GM18909 (cell line): ENCODE results near the gene ABLIM3.

Experiments
- ATAC-seq: cut with Tn5 transposase; IDR thresholded peaks from one replicate; pipeline ENCODE4 v1.9.1; 2021; ENCODE audit warnings: mild to moderate bottlenecking; ENCODE audit not compliant: unreplicated experiment, poor library complexity

Gene ABLIM3

DNA sequence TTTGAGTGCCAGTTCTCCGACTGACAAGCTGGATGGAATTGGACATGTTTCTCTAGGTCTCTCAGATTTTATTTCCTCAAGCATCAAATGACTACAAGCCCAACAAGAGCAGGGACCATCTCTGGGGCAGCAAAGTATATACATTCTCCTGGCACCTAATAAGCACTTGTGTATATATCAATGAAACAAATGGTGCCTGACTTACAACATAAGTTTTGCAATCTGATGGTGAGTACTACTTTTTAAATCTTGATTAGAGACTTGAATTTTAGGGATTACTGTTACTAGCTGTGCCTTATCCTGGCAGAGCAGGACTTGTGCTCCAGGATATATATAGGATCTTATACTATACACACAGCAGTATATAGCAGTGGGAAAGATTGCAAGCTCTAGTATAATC, 8.8 kb upstream of the ABLIM3 start:
- ATAC-seq: no peak

DNA sequence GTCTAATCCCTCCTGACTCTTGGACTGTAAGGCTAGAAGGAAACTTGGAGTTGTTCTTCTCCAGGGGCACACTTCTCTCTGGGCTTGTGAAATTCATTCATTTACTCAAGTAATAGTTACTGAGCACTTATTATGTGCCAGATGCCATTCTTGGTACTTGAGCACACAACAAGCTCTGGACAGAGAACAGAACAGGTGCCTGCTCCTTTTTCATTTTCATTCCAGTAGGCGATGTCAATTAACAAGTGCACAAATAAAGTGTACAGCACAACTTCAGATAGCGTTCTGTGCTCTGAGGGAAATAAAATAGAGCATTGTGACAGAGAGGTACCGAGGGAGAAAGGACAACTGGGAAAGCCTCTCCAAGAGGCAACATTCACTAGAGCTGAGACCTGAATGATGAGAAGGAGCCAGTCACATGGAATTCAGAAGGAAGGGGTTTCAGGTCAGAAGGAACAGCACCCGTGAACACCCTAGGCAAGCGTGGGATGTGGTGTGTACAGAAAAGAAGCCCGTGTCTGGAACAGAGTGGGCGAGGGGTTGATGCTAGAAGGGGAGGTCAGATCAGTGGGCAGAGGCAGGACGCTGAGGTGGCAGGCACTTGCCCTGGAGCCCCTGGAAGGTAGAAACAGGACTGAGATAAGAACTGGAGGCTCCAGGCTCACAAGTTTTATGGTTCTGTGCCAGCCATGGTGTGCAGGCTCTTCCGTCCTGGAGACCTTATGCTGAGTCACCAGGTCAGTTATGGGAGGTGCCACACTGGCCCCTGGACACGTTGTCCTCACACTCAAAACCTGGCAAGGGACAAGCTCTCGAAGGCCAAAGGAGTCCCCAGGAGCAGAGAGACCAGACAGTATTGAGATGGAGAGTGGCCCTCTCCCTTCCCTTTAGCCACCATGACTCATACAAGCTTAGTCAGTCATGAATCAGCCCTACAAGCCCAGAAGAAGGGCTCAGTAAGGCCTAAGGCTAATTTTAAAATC, 7.2 kb upstream of the ABLIM3 start:
- no peak for ATAC-seq

DNA sequence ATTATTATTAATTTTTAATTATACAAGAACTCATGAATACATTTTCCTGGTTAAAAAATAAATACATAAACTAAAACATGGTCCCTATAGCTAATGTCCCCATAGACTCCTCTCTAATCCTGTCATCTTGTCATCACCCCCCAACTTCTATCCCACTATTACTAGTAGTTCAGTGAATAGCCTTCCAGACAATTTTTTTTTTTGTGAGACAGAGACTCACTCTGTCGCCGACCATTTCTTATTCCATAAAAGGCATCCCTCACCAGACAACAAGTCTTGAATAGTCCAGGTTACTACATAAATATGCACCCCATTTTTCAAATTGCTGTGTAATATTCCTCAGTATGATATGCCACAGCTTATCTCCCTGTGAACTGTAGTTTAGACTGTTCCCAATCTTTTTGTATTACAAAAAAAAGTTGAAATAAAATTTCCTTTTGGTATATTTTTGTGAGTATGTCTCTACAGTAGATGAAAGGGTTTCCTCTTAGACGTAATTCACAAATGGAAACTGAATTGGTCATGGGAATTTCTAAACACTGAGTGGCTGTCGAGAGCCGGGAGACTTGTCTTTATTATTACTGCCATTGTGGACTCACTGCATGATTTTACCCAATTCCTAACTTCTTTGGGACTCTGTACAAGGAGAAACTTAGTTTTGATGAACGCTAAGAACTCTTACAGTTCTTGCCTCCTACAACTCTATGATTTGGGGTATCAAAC, 6.4 kb upstream of the ABLIM3 start:
- ATAC-seq: no peak

DNA sequence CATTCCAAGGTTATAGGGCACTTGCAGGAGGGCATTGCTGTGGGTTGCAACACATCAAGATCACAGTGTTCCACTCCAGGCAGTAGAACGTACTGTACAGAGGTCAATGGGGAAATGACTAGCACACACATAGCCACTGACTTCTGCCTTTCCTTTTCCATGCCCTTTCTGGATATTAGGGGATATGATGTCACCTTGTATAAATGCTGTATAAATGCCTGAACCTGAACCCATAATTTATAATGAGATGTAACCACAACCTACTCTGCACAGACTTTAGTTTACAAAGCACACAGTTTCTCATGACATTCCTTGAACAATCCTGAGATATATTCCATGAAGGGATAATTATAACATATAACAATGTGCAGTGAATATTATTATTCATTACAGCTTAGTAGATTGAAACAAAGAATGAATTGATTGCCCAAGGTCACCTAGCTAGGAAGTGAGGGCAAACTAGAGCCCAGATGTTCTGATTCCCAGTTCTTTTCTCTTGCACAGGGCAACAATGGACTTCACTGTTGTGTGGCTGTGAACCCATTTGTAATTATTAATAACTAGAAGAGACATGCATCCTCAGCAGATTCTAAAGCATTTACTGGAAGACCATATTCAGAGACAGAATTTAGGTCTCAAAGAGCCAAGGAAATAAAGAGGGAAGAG, 5.6 kb upstream of the ABLIM3 start:
- no peak for ATAC-seq

- ATAC-seq: no peak
These were observed 2.9 kb upstream of the ABLIM3 start for GRCh38 chr5:149138182-149138923.

GRCh38 chr5:149140197-149141002, 893 bp upstream of the ABLIM3 start:
- no peak for ATAC-seq

GRCh38 chr5:149141957-149142851, 911 bp downstream of the ABLIM3 start:
- ATAC-seq: no peak

DNA sequence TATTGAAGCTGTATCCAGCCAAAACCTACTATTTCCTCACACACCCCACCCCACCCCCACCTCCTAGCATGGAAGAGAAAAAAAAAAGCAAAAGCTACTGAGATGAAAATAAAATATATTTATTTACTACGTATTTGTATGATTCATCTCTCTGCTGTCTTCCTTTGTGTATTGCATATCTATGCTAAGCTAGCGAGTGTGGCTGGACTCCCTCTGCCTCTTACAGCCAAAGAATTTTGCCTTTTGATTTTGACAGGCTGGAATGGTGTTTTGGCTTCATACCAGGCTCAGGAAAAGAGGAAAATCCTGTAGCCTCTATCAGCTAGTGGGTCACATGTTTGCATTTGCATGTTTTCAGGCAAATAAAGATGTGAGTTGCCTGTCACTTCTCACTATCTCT, 2.2 kb downstream of the ABLIM3 start:
- no peak for ATAC-seq

DNA sequence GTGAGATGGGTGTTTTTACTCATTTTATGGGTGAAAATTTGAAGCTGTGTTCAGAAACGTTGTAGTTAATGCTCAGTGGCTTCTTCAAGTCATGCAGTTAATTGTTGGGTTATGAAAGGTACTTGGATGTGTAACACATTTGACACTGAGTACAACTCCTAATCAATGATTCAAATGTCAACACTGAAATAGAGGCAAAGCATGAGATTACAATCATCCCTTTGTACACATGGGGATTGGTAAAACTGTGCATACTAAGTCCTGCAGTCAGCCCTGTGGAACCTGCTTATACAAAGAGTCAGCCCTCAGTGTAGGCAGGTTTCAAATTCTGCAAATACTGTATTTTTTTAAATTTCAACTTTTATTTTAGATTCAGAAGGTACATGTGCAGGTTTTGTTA, 3.3 kb downstream of the ABLIM3 start:
- ATAC-seq: no peak

DNA sequence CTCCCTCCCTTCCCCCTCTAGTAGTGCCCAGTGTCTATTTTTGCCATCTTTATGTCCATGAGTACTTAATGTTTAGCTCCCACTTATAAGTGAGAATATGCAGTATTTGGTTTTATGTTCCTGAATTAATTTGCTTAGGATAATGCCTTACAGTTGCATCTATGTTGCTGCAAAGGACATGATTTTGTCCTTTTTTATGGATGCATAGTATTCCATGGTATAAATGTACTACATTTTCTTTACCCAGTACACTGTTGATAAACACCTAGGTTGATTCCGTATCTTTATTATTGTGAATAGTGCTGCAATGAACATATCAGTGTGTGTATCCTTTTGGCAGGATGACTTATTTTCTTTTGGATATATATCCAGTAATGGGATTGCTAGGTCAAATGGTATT, 3.8 kb downstream of the ABLIM3 start:
- no peak for ATAC-seq

- no peak for ATAC-seq
These were observed 6.4 kb downstream of the ABLIM3 start for GRCh38 chr5:149147676-149148075.

GRCh38 chr5:149149942-149150341, 8.6 kb downstream of the ABLIM3 start:
- no peak for ATAC-seq

GRCh38 chr5:149150457-149150856, 9.2 kb downstream of the ABLIM3 start:
- no peak for ATAC-seq

GRCh38 chr5:149151717-149152116, 10.4 kb downstream of the ABLIM3 start:
- ATAC-seq: no peak

DNA sequence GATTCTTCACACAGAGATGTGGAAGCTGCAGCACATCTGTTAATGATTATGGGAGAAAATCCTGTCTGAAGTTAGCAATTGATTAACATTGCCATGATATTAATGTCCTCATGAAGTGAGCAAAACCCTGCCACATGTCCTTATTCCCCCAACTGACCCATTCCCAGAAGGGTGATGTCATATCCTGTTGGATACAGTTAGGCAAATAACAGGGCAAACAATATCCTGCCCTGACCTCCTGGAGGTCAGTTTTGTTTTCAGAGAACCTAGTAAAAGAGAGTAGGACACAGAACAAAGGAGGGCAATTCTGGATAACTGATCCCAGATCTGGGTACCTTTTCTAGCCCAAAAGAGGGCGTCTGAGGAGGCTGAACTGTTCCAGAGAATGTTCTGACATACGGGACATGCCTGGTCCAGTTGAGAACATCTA, 11.0 kb downstream of the ABLIM3 start:
- ATAC-seq: no peak

DNA sequence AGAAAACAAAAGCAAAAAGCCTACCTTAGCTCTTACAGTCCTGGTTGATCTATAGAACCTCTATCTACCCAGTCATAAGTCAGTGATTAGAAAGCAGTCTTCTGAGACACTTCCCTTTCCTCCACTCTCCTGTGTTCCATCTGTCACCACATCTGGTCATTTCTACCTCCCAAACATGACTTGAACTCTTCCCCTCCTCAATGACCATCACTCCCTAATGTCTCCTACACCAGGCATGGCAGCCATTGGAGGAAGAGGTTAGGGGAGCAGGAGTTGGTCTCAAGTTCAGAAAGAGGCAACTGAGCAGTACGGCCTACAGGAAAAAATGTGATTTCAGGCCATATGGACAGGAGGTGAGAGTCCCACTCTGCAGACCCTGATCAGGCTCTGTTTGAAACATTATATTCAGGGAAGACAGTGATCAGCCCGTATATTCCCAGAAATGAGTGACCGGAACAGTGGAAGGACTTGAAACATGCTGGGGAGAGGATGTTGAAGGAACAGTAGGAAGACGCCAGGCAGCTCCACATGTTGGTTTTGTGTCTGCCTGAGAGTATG, 12.0 kb downstream of the ABLIM3 start:
- ATAC-seq: no peak

DNA sequence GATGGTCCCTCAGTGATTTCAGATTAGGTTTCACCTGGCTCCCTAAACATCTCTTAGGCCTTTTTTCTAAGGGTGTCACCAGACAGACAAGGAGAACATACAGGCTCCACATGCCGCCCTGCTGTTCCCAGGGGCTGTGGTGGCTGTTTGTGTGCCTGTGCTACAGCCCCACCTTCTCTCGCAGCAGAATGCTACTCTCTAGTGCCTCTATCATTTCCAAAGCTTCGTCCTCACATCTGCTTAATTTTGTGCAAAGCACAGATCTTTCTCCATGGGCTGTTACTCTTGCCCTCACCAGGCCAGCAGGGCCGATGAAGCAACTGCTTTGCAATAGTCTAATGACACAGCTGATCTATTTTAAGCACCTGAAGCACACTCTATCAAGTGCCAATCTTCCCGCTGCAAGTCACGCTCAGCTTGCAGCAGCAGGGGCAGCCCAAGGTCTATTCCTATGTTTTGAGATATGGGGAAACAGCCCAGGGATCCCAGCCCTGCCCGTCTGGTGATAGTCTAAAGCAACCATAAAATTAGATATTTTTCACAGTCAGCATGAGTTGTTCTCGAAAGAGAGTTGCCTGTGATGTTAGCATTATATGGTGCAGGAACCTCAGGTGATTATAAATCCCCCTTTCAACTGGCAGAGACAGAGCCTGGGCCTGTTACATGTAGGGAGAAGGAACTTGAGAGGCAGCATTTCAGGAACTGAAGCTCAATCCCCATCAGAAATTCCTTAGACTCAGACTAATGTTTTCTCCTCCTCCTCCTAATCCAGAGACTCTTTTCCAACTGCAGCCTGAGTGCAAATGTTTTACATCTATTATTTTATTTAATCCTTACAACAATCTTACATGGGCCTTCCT, 12.7 kb downstream of the ABLIM3 start:
- no peak for ATAC-seq
